K562 (cell line): ENCODE data around the gene NUDT9. TPM values are rescaled to one million over a fixed set of nuclear protein-coding genes. Genes with fewer than 3 reads are reported as not detected.

Source experiments
- ATAC-seq: fragments of 200-7000 bp; cut with Tn5 transposase; 3 replicates; pipeline ENCODE4 v1.9.1; 2020; ENCODE audit warnings: moderate library complexity
- BruUV-seq: library from RNA; stranded (reverse); fragments of 400-500 nt; replicated peaks from 2 replicates; lab custom pipeline; 2021; lab: Mats Ljungman, UMichigan
- CTCF ChIA-PET: fragments of 300-600 bp; formaldehyde crosslinking; extraction: SDS; loops from one replicate; lab custom pipeline; 2021; ENCODE audit warnings: low intra/inter-chr PET ratio; lab: Yijun Ruan, JAX
- POLR2A ChIA-PET: fragments of 300-600, 350-650 bp; sonication (Branson Sonifier 250); formaldehyde crosslinking; extraction: SDS; loops from one replicate; lab custom pipeline; 2021; ENCODE audit warnings: antibody characterized with exemption, inconsistent platforms; lab: Yijun Ruan, JAX
- DNase-seq, 4 experiments: peaks; one replicate each; pipeline versions ENCODE4 v3.0.0 to v3.0.0-alpha.2; 2011 to 2018; ENCODE audit warnings: low spot score in 3 of 4, mixed read lengths in 3 of 4; ENCODE audit errors: extremely low read depth in 1 of 4
- FAIRE-seq: peaks from 2 replicates; lab custom pipeline; 2011; peaks lifted over from hg19 to GRCh38; lab: Jason Lieb, UNC
- H2AFZ ChIP-seq: 2 replicates; pipeline ENCODE4 v1.6.0; 2011; ENCODE audit warnings: low read depth, low read length, control low read depth, inconsistent platforms
- H3K27ac ChIP-seq: fragments of 200-600 bp; 3 replicates; pipeline ENCODE4 v1.8.0; 2011; ENCODE audit warnings: low read depth, mild to moderate bottlenecking, control low read depth, inconsistent platforms, low read length, moderate library complexity, mixed read lengths; ENCODE audit errors: extremely low read depth
- H3K27me3 ChIP-seq, 2 experiments: fragments of 300-600 bp in 1 of 2; 2 replicates in 1 of 2; 3 replicates in 1 of 2; pipeline versions ENCODE4 v1.6.0 to v1.8.0; 2011; ENCODE audit warnings: inconsistent platforms in 2 of 2, low read length in 2 of 2, mild to moderate bottlenecking in 1 of 2, mixed read lengths in 1 of 2, moderate library complexity in 1 of 2; ENCODE audit not compliant: control insufficient read depth in 2 of 2, insufficient read depth in 2 of 2
- H3K36me3 ChIP-seq: fragments of 300-600 bp; 3 replicates; pipeline ENCODE4 v1.8.0; 2011; ENCODE audit warnings: mild to moderate bottlenecking, low read length, inconsistent platforms; ENCODE audit not compliant: control insufficient read depth, insufficient read depth
- H3K4me1 ChIP-seq, 2 experiments: fragments of 200-600 bp in 1 of 2; replicated peaks in 1 of 2; 2 replicates in 1 of 2; 3 replicates in 1 of 2; pipeline versions ENCODE4 v1.5.1 to v1.8.0; 2011; ENCODE audit warnings: inconsistent platforms in 2 of 2, low read length in 2 of 2, mild to moderate bottlenecking in 1 of 2, mixed read lengths in 1 of 2, moderate library complexity in 1 of 2; ENCODE audit not compliant: control insufficient read depth in 2 of 2, insufficient read depth in 2 of 2
- H3K4me2 ChIP-seq: 2 replicates; pipeline ENCODE4 v1.6.1; 2011; ENCODE audit warnings: low read length, control low read depth, inconsistent platforms, mixed read lengths; ENCODE audit not compliant: insufficient read depth
- H3K4me3 ChIP-seq: fragments of 200-600 bp; sonication (generic), shearing (Covaris generic); 2 replicates; pipeline ENCODE4 v1.5.1; 2016; ENCODE audit warnings: control low read depth, inconsistent platforms
- H3K79me2 ChIP-seq: fragments of 200-600 bp; 3 replicates; pipeline ENCODE4 v1.8.0; 2011; ENCODE audit warnings: low read length, inconsistent platforms; ENCODE audit not compliant: control insufficient read depth, insufficient read depth
- H3K9ac ChIP-seq, 2 experiments: 2 replicates each; pipeline versions ENCODE4 v1.6.0 to v1.6.1; 2011; ENCODE audit warnings: low read depth in 2 of 2, low read length in 2 of 2, control low read depth in 1 of 2, inconsistent platforms in 1 of 2, mild to moderate bottlenecking in 1 of 2, mixed read lengths in 1 of 2; ENCODE audit not compliant: insufficient read depth in 1 of 2
- H3K9me1 ChIP-seq: one replicate; pipeline ENCODE4 v1.6.0; 2011; ENCODE audit warnings: inconsistent platforms, mild to moderate bottlenecking, low read length, moderate library complexity; ENCODE audit not compliant: control insufficient read depth, insufficient read depth
- H3K9me3 ChIP-seq: replicated peaks from 2 replicates; pipeline ENCODE4 v1.5.1; 2011; ENCODE audit warnings: low read depth, low read length, inconsistent platforms; ENCODE audit not compliant: control insufficient read depth, insufficient read depth
- H4K20me1 ChIP-seq: replicated peaks from 2 replicates; pipeline ENCODE4 v1.6.1; 2011; ENCODE audit warnings: low read length, inconsistent platforms, mixed read lengths; ENCODE audit not compliant: control insufficient read depth, insufficient read depth
- CTCF ChIP-seq, 3 experiments: IDR thresholded peaks in 2 of 3; conservative IDR thresholded peaks in 1 of 3; 2 replicates each; pipeline ENCODE4 v1.5.1; 2011 to 2012; ENCODE audit warnings: low read length in 3 of 3, mild to moderate bottlenecking in 3 of 3, control low read depth in 2 of 3, improper control_type of control experiment in 1 of 3, inconsistent platforms in 1 of 3, low read depth in 1 of 3, mixed read lengths in 1 of 3, moderate library complexity in 1 of 3; ENCODE audit not compliant: insufficient read depth in 2 of 3
- HMBOX1 ChIP-seq: sonication (generic); IDR thresholded peaks from 2 replicates; pipeline ENCODE4 v1.6.1; 2016
- RAD21 ChIP-seq, 2 experiments: fragments of 250-450 bp in 1 of 2; fragments of 450-650 bp in 1 of 2; sonication (Bioruptor Pico) in 1 of 2; formaldehyde crosslinking in 1 of 2; IDR thresholded peaks in 1 of 2; conservative IDR thresholded peaks in 1 of 2; 2 replicates each; pipeline versions ENCODE4 v1.4.0 to v1.8.0; 2020 to 2022; ENCODE audit warnings: mild to moderate bottlenecking in 2 of 2, moderate library complexity in 1 of 2
- SMC3 ChIP-seq: conservative IDR thresholded peaks from 2 replicates; pipeline ENCODE4 v1.6.1; 2011; ENCODE audit warnings: low read depth, low read length, improper control_type of control experiment; ENCODE audit not compliant: insufficient read depth
- YY1 ChIP-seq, 3 experiments: IDR thresholded peaks; 2 replicates each; pipeline ENCODE4 v1.6.1; 2011; ENCODE audit warnings: low read length in 2 of 3, mild to moderate bottlenecking in 2 of 3, moderate library complexity in 2 of 3, borderline replicate concordance in 1 of 3, control low read depth in 1 of 3, low read depth in 1 of 3; ENCODE audit not compliant: insufficient read depth in 3 of 3, insufficient replicate concordance in 2 of 3, control insufficient read depth in 1 of 3, insufficient read length in 1 of 3; ENCODE audit errors: extremely low read depth in 1 of 3
- WGBS: fragments of 100-300 bp; shearing (Covaris generic); methylation state at CpG from one replicate; pipeline ENCODE4 v1.1.6; 2016; ENCODE audit warnings: low coverage, mixed read lengths; ENCODE audit not compliant: insufficient coverage; ENCODE audit errors: missing lambda C conversion rate; 5-methylcytosine and 5-hydroxymethylcytosine counted together
- in situ Hi-C: fragments of 300-500 bp; cut with MboI; formaldehyde crosslinking; loops from 4 replicates; pipeline ENCODE4 v1.15.0; 2018; ENCODE audit warnings: inconsistent platforms, mixed read lengths
- intact Hi-C: fragments of 100-400 bp; cut with micrococcal nuclease; formaldehyde crosslinking; loops from 2 replicates; pipeline ENCODE4 v1.14.2; 2022
- polyA plus RNA-seq, 8 experiments: library from polyadenylated mRNA; depleted of rRNA in 4 of 8; stranded (reverse) in 5 of 8; unstranded in 3 of 8; fragments of >200 nt; fragmentation: Nextera tagmentation in 2 of 8; fragmentation: Illumina TruSeq in 1 of 8; extraction: Ambion mirVana in 2 of 8; extraction: Trizol in 1 of 8; gene quantifications; 2 replicates each; pipeline versions ENCODE4 v1.2.1 to v1.2.3, GENCODE V29; 2011 to 2014; ENCODE audit warnings: inconsistent platforms in 1 of 8, missing spikeins in 1 of 8
- total RNA-seq, 7 experiments: library from RNA; depleted of rRNA in 6 of 7; stranded (reverse); fragments of >200 nt in 6 of 7; fragmentation: Illumina TruSeq in 2 of 7; extraction: Trizol in 2 of 7; gene quantifications; 2 replicates each; pipeline versions ENCODE4 v1.2.1 to v1.2.3, GENCODE V29; 2011 to 2021; ENCODE audit warnings: low replicate concordance in 1 of 7

Gene NUDT9
- total and polyA plus RNA-seq, 9 of the 15 experiments (the other 6 are each of a cell fraction or from before 2014, with no cell fraction given), result 8.5 to 20.8 (median 18.0) TPM

GRCh38 chr4:87497159-87497558, 74.8 kb downstream of the NUDT9 start:
- CTCF ChIA-PET, result no interaction called here
- intact Hi-C loops, result loop anchor here (5.0 to 10.0 kb wide), 2 partner anchors 350 to 718 kb away; no protein-coding TSS in a partner anchor
- Histone ChIP-seq H3K4me3 (no peak overlapping the region), H3K36me3 (no peaks in the 10 kb centered on the region), H3K9me3 (no peaks in the 10 kb centered on the region), H3K9ac (no peak overlapping the region), H3K27me3 (no peaks in the 10 kb centered on the region; a peak in 1 of 5 replicates), H4K20me1 (no peaks in the 10 kb centered on the region), H3K79me2 (no peaks in the 10 kb centered on the region), H3K9me1 (no peaks in the 10 kb centered on the region), H3K4me2 (no peak overlapping the region), H2AFZ (no peak overlapping the region), H3K27ac (no peak overlapping the region), H3K4me1 (no peaks in the 10 kb centered on the region)
- in situ Hi-C loops, result no loop called here
- TF ChIP-seq HMBOX1 (no peak), CTCF (IDR thresholded peaks at IDR 0.05 in 2 of 3, conservative IDR thresholded peaks at IDR 0.05 in 1 of 3; ENCODE audit: insufficient read depth in 2 of 3, low read depth in 1 of 3, low read length in 3 of 3) (peak; percentile 54 to 68 (median 64)), YY1 (IDR thresholded peaks at IDR 0.05; ENCODE audit: borderline replicate concordance in 1 of 3, control insufficient read depth in 1 of 3, extremely low read depth in 1 of 3, insufficient read depth in 3 of 3, insufficient read length in 1 of 3, insufficient replicate concordance in 2 of 3, low read depth in 1 of 3, low read length in 2 of 3) (peak in 1 of 3 experiments; percentile 44), RAD21 (CRISPR knock-in tag; conservative IDR thresholded peaks at IDR 0.05 in 1 of 2, IDR thresholded peaks at IDR 0.05 in 1 of 2) (peak; percentile 27 to 46; a peak in 3 of 4 replicates), SMC3 (peak; percentile 38; the same call in 1 of the 2 replicates)
- FAIRE-seq (peak; percentile 63), DNase-seq (peak; percentile 35 to 45 (median 38)), ATAC-seq (peak; percentile 84)
- POLR2A ChIA-PET, result interaction anchor here (0.5 kb wide), 1 partner anchor 173 kb away, joined by 3 read pairs; no protein-coding TSS in a partner anchor
- BruUV-seq, result no TSS peak
- 0% methylated on average over 2 of the region's 2 CpGs for WGBS
